Loucy (cell line): ENCODE measurements around the gene DDX11.
A peak's percentile ranks its signal among the peaks of the same experiment; 100 is the strongest.
"Not testable (repeated sequence)": the region's sequence is repeated elsewhere in the genome, so short reads cannot be mapped to it uniquely, and the experiment has no call there.

Experiments
- H2AFZ ChIP-seq: fragments of 200-600 bp; sonication (generic); 2 replicates; pipeline ENCODE4 v1.6.0; 2016; ENCODE audit warnings: antibody characterized with exemption, mild to moderate bottlenecking, low read length, moderate library complexity
- H3F3A ChIP-seq: fragments of 200-600 bp; 2 replicates; pipeline ENCODE4 v1.6.0; 2016; ENCODE audit warnings: antibody characterized with exemption, low read depth, mild to moderate bottlenecking
- H3K27me3 ChIP-seq: fragments of 200-600 bp; sonication (generic); 2 replicates; pipeline ENCODE4 v1.6.1; 2014; ENCODE audit warnings: low read length, mild to moderate bottlenecking; ENCODE audit not compliant: insufficient read depth, poor library complexity, severe bottlenecking
- H3K36me3 ChIP-seq: fragments of 200-600 bp; sonication (generic); 2 replicates; pipeline ENCODE4 v1.6.1; 2016; ENCODE audit warnings: low read length; ENCODE audit not compliant: insufficient read depth
- H3K4me1 ChIP-seq: fragments of 200-600 bp; sonication (generic); 2 replicates; pipeline ENCODE4 v1.5.1; 2014; ENCODE audit warnings: low read length, mild to moderate bottlenecking; ENCODE audit not compliant: insufficient read depth, poor library complexity, severe bottlenecking
- H3K4me2 ChIP-seq: fragments of 200-600 bp; sonication (generic); 2 replicates; pipeline ENCODE4 v1.6.0; 2014; ENCODE audit warnings: antibody characterized with exemption, low read length, low read depth, mild to moderate bottlenecking; ENCODE audit not compliant: poor library complexity, severe bottlenecking
- H3K4me3 ChIP-seq: fragments of 200-600 bp; sonication (generic); 2 replicates; pipeline ENCODE4 v1.5.1; 2014; ENCODE audit warnings: low read length, mild to moderate bottlenecking, mixed read lengths; ENCODE audit not compliant: poor library complexity, severe bottlenecking
- H3K79me2 ChIP-seq: fragments of 200-600 bp; sonication (generic); 2 replicates; pipeline ENCODE4 v1.6.1; 2014; ENCODE audit warnings: low read length; ENCODE audit not compliant: insufficient read depth
- H3K9ac ChIP-seq: fragments of 200-600 bp; sonication (generic); 2 replicates; pipeline ENCODE4 v1.6.0; 2014; ENCODE audit warnings: mild to moderate bottlenecking, low read depth, low read length, moderate library complexity; ENCODE audit not compliant: poor library complexity, severe bottlenecking
- H3K9me2 ChIP-seq: fragments of 200-600 bp; sonication (generic); replicated peaks from 2 replicates; pipeline ENCODE4 v1.6.1; 2016; ENCODE audit warnings: low read depth, low read length, mixed read lengths
- H3K9me3 ChIP-seq: fragments of 200-600 bp; sonication (generic); 2 replicates; pipeline ENCODE4 v1.6.1; 2014; ENCODE audit warnings: mild to moderate bottlenecking, antibody characterized with exemption, low read length, low read depth; ENCODE audit not compliant: insufficient read depth
- H4K20me1 ChIP-seq: fragments of 200-600 bp; sonication (generic); 2 replicates; pipeline ENCODE4 v1.6.0; 2014; ENCODE audit warnings: antibody characterized with exemption, low read length, mild to moderate bottlenecking; ENCODE audit not compliant: insufficient read depth, poor library complexity, severe bottlenecking
- CTCF ChIP-seq: fragments of 200-600 bp; sonication (generic); conservative IDR thresholded peaks from 2 replicates; pipeline ENCODE4 v1.5.1; 2014; ENCODE audit warnings: mild to moderate bottlenecking, antibody characterized with exemption, low read length
- EZH2phosphoT487 ChIP-seq: fragments of 200-600 bp; IDR thresholded peaks from 2 replicates; pipeline ENCODE4 v1.6.1; 2018; ENCODE audit warnings: antibody characterized with exemption, mild to moderate bottlenecking, moderate library complexity, borderline replicate concordance

Gene DDX11

GRCh38 chr12:31053944-31054343, 19.7 kb upstream of the DDX11 start:
- H3K4me2 ChIP-seq, H3K27me3 ChIP-seq, H4K20me1 ChIP-seq, H3F3A ChIP-seq, H3K9me3 ChIP-seq, H3K36me3 ChIP-seq, H3K9me2 ChIP-seq, H3K79me2 ChIP-seq, H3K9ac ChIP-seq, H3K4me3 ChIP-seq, H3K4me1 ChIP-seq, H2AFZ ChIP-seq: not testable (repeated sequence)
- peak; percentile 46 for TF ChIP-seq CTCF

GRCh38 chr12:31057671-31058070, 16.0 kb upstream of the DDX11 start:
- no peaks in the 10 kb centered on the region for H3K27me3 ChIP-seq
- no peak for TF ChIP-seq CTCF
- TF ChIP-seq EZH2phosphoT487: no peak

GRCh38 chr12:31066196-31066595, 7.5 kb upstream of the DDX11 start:
- H3F3A ChIP-seq, H2AFZ ChIP-seq, H3K9ac ChIP-seq, H3K27me3 ChIP-seq, H3K36me3 ChIP-seq, H3K4me2 ChIP-seq, H3K4me3 ChIP-seq, H3K9me3 ChIP-seq, H4K20me1 ChIP-seq, H3K9me2 ChIP-seq, H3K79me2 ChIP-seq, H3K4me1 ChIP-seq: not testable (repeated sequence)

More at GRCh38 chr12:31057671-31058070, 16.0 kb upstream of the DDX11 start:
- Histone ChIP-seq H4K20me1 (no peaks in the 10 kb centered on the region), H3K9ac (no peak overlapping the region), H3K9me2 (no peaks in the 10 kb centered on the region), H2AFZ (no peak overlapping the region), H3K4me2 (no peak overlapping the region), H3K4me3 (no peak overlapping the region), H3K36me3 (no peaks in the 10 kb centered on the region), H3K4me1 (no peaks in the 10 kb centered on the region), H3K79me2 (no peaks in the 10 kb centered on the region), H3F3A (no peaks in the 10 kb centered on the region), H3K9me3 (no peaks in the 10 kb centered on the region)

- not testable (repeated sequence) for H3K79me2 ChIP-seq
Observed at GRCh38 chr12:31067656-31068055, 6.0 kb upstream of the DDX11 start.

GRCh38 chr12:31070971-31071740, 2.5 kb upstream of the DDX11 start:
- not testable (repeated sequence) for H3K4me3 ChIP-seq, H3K4me2 ChIP-seq, H4K20me1 ChIP-seq, H3F3A ChIP-seq, H3K9ac ChIP-seq, H3K36me3 ChIP-seq, H3K4me1 ChIP-seq, H3K9me3 ChIP-seq, H2AFZ ChIP-seq, H3K27me3 ChIP-seq, H3K9me2 ChIP-seq
- peaks cover 33% of the 10 kb centered on the region for H3K79me2 ChIP-seq

More at GRCh38 chr12:31067656-31068055, 6.0 kb upstream of the DDX11 start:
- H3K9me3 ChIP-seq, H2AFZ ChIP-seq, H3K36me3 ChIP-seq, H3K27me3 ChIP-seq, H3F3A ChIP-seq, H4K20me1 ChIP-seq, H3K4me3 ChIP-seq, H3K9me2 ChIP-seq, H3K4me2 ChIP-seq, H3K9ac ChIP-seq, H3K4me1 ChIP-seq: not testable (repeated sequence)

- not testable (repeated sequence) for H3K4me1 ChIP-seq, H2AFZ ChIP-seq, H3K36me3 ChIP-seq, H3F3A ChIP-seq, H3K27me3 ChIP-seq, H4K20me1 ChIP-seq, H3K9me2 ChIP-seq, H3K9me3 ChIP-seq
- peak overlapping the region; percentile 74 for H3K4me2 ChIP-seq
- peaks cover 51% of the 10 kb centered on the region for H3K79me2 ChIP-seq
- peak overlapping the region; percentile 88 for H3K9ac ChIP-seq
- H3K4me3 ChIP-seq: peak overlapping the region; percentile 86
Observed at GRCh38 chr12:31072962-31073361, 698 bp upstream of the DDX11 start.
